ENCODE results near the gene CHCHD3.

Gene CHCHD3

GRCh38 chr7:132999845-133000244 is 82.0 kb downstream of the CHCHD3 start:
- Histone ChIP-seq H3K9ac (no peak overlapping the region), H4K20me1 (ENCODE audit: insufficient read depth) (peaks cover 5% of the 10 kb centered on the region), H3K4me3 (IDR thresholded peaks at IDR 0.05; ENCODE audit: insufficient read depth, low read depth, low read length) (no peak overlapping the region), H3K4me1 (ENCODE audit: low read depth, poor library complexity, severe bottlenecking) (peaks cover 19% of the 10 kb centered on the region), H3K27ac (no peak overlapping the region), H3K36me3 (ENCODE audit: insufficient read depth) (no peaks in the 10 kb centered on the region), H2AFZ (ENCODE audit: low read depth) (no peak overlapping the region), H3K4me2 (no peak overlapping the region), H3K79me2 (ENCODE audit: insufficient read depth, low read depth) (peaks cover 32% of the 10 kb centered on the region), H3K27me3 (ENCODE audit: insufficient read depth, low read depth) (no peaks in the 10 kb centered on the region)
- TF ChIP-seq, protein P1, sequence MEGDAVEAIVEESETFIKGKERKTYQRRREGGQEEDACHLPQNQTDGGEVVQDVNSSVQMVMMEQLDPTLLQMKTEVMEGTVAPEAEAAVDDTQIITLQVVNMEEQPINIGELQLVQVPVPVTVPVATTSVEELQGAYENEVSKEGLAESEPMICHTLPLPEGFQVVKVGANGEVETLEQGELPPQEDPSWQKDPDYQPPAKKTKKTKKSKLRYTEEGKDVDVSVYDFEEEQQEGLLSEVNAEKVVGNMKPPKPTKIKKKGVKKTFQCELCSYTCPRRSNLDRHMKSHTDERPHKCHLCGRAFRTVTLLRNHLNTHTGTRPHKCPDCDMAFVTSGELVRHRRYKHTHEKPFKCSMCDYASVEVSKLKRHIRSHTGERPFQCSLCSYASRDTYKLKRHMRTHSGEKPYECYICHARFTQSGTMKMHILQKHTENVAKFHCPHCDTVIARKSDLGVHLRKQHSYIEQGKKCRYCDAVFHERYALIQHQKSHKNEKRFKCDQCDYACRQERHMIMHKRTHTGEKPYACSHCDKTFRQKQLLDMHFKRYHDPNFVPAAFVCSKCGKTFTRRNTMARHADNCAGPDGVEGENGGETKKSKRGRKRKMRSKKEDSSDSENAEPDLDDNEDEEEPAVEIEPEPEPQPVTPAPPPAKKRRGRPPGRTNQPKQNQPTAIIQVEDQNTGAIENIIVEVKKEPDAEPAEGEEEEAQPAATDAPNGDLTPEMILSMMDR (conservative IDR thresholded peaks at IDR 0.05; ENCODE audit: low read depth, low read length), result no peak

DNA sequence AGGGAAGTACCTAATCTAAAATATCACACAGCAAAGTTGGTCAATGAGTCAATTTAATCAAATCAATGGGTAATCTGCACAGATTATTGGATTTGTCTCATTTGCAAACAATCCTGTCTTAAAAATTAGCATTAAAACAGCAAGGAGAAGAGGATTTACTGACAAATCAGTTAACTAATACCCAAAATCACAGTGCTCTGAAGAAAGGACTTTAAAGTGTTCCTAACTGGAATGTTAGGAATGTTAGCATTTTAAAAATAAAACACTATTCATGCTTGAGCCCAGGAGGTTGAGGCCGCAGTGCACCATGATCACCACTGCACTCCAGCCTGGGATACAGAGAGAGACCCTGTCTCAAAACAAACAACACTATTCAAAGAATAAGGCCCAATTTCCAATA is 83.1 kb downstream of the CHCHD3 start:
- peaks cover 5% of the 10 kb centered on the region for H4K20me1 ChIP-seq (ENCODE audit: insufficient read depth)
- TF ChIP-seq, protein P1 (conservative IDR thresholded peaks at IDR 0.05; ENCODE audit: low read depth, low read length), result no peak
- H3K4me3 ChIP-seq (IDR thresholded peaks at IDR 0.05; ENCODE audit: insufficient read depth, low read depth, low read length), result no peak overlapping the region
- no peaks in the 10 kb centered on the region for H3K27me3 ChIP-seq (ENCODE audit: insufficient read depth, low read depth)
- H3K27ac ChIP-seq, result no peak overlapping the region
- no peak overlapping the region for H3K4me2 ChIP-seq
- no peak overlapping the region for H2AFZ ChIP-seq (ENCODE audit: low read depth)
- no peaks in the 10 kb centered on the region for H3K36me3 ChIP-seq (ENCODE audit: insufficient read depth)
- peaks cover 13% of the 10 kb centered on the region for H3K4me1 ChIP-seq (ENCODE audit: low read depth, poor library complexity, severe bottlenecking)
- H3K79me2 ChIP-seq (ENCODE audit: insufficient read depth, low read depth), result peaks cover 42% of the 10 kb centered on the region
- H3K9ac ChIP-seq, result no peak overlapping the region

DNA sequence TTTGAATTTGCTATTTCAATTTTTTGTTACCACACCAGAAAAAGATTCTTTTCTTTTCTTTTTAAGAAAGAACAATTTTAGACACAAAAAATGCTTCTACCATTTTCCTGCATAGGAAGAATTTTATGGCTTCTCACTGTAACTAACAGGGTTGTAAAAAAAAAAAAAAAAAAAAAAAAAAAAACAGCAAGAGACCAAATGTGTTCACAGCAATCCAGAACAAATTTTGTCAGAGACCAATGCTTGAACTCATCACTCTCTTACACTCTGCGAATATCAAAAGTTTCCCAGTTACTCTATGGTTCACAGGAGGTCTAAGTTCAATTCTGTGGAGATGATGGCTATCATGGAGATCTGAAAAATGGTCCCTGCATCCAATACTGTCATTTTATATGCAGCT is 84.4 kb downstream of the CHCHD3 start:
- H3K27ac ChIP-seq, result no peak overlapping the region
- no peak overlapping the region for H3K4me2 ChIP-seq
- no peaks in the 10 kb centered on the region for H3K27me3 ChIP-seq (ENCODE audit: insufficient read depth, low read depth)
- H3K79me2 ChIP-seq (ENCODE audit: insufficient read depth, low read depth), result peaks cover 39% of the 10 kb centered on the region
- TF ChIP-seq, protein P1 (conservative IDR thresholded peaks at IDR 0.05; ENCODE audit: low read depth, low read length), result no peak
- no peak overlapping the region for H3K9ac ChIP-seq
- no peaks in the 10 kb centered on the region for H3K36me3 ChIP-seq (ENCODE audit: insufficient read depth)
- no peak overlapping the region for H2AFZ ChIP-seq (ENCODE audit: low read depth)
- peaks cover 5% of the 10 kb centered on the region for H4K20me1 ChIP-seq (ENCODE audit: insufficient read depth)
- H3K4me3 ChIP-seq (IDR thresholded peaks at IDR 0.05; ENCODE audit: insufficient read depth, low read depth, low read length), result no peak overlapping the region
- peaks cover under 1% of the 10 kb centered on the region for H3K4me1 ChIP-seq (ENCODE audit: low read depth, poor library complexity, severe bottlenecking)

- no peak overlapping the region for H3K27ac ChIP-seq
- H3K4me3 ChIP-seq (IDR thresholded peaks at IDR 0.05; ENCODE audit: insufficient read depth, low read depth, low read length), result no peak overlapping the region
- H3K79me2 ChIP-seq (ENCODE audit: insufficient read depth, low read depth), result peaks cover 39% of the 10 kb centered on the region
- no peak overlapping the region for H3K4me2 ChIP-seq
- H3K36me3 ChIP-seq (ENCODE audit: insufficient read depth), result no peaks in the 10 kb centered on the region
- TF ChIP-seq, protein P1 (conservative IDR thresholded peaks at IDR 0.05; ENCODE audit: low read depth, low read length), result no peak
- peaks cover 5% of the 10 kb centered on the region for H4K20me1 ChIP-seq (ENCODE audit: insufficient read depth)
- no peaks in the 10 kb centered on the region for H3K27me3 ChIP-seq (ENCODE audit: insufficient read depth, low read depth)
- no peaks in the 10 kb centered on the region for H3K4me1 ChIP-seq (ENCODE audit: low read depth, poor library complexity, severe bottlenecking)
- no peak overlapping the region for H2AFZ ChIP-seq (ENCODE audit: low read depth)
- no peak overlapping the region for H3K9ac ChIP-seq
These were observed 85.2 kb downstream of the CHCHD3 start for GRCh38 chr7:132996581-132997242.
